H1 (cell line): Measurements from ENCODE around the gene TMEM221. TPM values are rescaled to one million over a fixed set of nuclear protein-coding genes. Genes with fewer than 3 reads are reported as not detected.

Experiments used
- ATF3 ChIP-seq: IDR thresholded peaks from 2 replicates; pipeline ENCODE4 v1.6.1; 2011; ENCODE audit warnings: low read depth, mild to moderate bottlenecking, low read length; ENCODE audit not compliant: insufficient read depth
- CHD1 ChIP-seq: IDR thresholded peaks from 2 replicates; pipeline ENCODE4 v1.6.1; 2012; ENCODE audit warnings: low read depth, low read length, improper control_type of control experiment
- CHD7 ChIP-seq: fragments of 300-600 bp; sonication (generic); IDR thresholded peaks from 2 replicates; pipeline ENCODE4 v1.7.1; 2012; ENCODE audit warnings: low read length, moderate library complexity, mild to moderate bottlenecking, inconsistent platforms; ENCODE audit not compliant: insufficient replicate concordance
- CREB1 ChIP-seq: IDR thresholded peaks from 2 replicates; pipeline ENCODE4 v1.6.1; 2012; ENCODE audit warnings: inconsistent platforms
- CTCF ChIP-seq, 3 experiments: IDR thresholded peaks; 1 replicate in 2 of 3; 2 replicates in 1 of 3; pipeline versions ENCODE4 v1.5.1 to v1.6.1; 2011; ENCODE audit warnings: low read length in 3 of 3, mild to moderate bottlenecking in 3 of 3, inconsistent platforms in 2 of 3, low read depth in 1 of 3, moderate library complexity in 1 of 3; ENCODE audit not compliant: insufficient read depth in 1 of 3; ENCODE audit errors: control extremely low read depth in 1 of 3
- POLR2A ChIP-seq, 2 experiments: IDR thresholded peaks; 1 replicate in 1 of 2; 2 replicates in 1 of 2; pipeline ENCODE4 v1.6.1; 2011; ENCODE audit warnings: low read depth in 2 of 2, low read length in 2 of 2, mild to moderate bottlenecking in 2 of 2; ENCODE audit errors: control extremely low read depth in 1 of 2
- POU5F1 ChIP-seq: IDR thresholded peaks from 2 replicates; pipeline ENCODE4 v1.6.1; 2011; ENCODE audit warnings: low read depth, mild to moderate bottlenecking, low read length, moderate library complexity
- SIRT6 ChIP-seq: IDR thresholded peaks from one replicate; pipeline ENCODE4 v1.7.1; 2012; ENCODE audit warnings: low read length, inconsistent platforms
- YY1 ChIP-seq: IDR thresholded peaks from 2 replicates; pipeline ENCODE4 v1.6.1; 2011; ENCODE audit warnings: low read depth, mild to moderate bottlenecking, low read length
- polyA plus RNA-seq, 7 experiments: library from polyadenylated mRNA; depleted of rRNA in 3 of 7; stranded (reverse) in 5 of 7; unstranded in 2 of 7; fragments of >200 nt in 5 of 7; fragments of 200-250 nt in 2 of 7; gene quantifications; 1 replicate in 5 of 7; 2 replicates in 1 of 7; 4 replicates in 1 of 7; pipeline versions ENCODE4 v1.2.1 to v1.2.3, GENCODE V29; 2011 to 2013; ENCODE audit warnings: missing spikeins in 2 of 7, mixed read lengths in 2 of 7
- total RNA-seq: library from RNA; stranded (reverse); fragmentation: NEBNext Ultra II Directional; extraction: Animal tissue kit (Norgen Biotek cat#: 25700); gene quantifications from 2 replicates; pipeline ENCODE4 v1.2.1, GENCODE V29; 2021

TMEM221 gene
- total and polyA plus RNA-seq, 2 of the 8 experiments (the other 6 are each of a cell fraction or from before 2014, with no cell fraction given), result 1.4 to 2.0 TPM

GRCh38 chr19:17394891-17395415 is 53.5 kb downstream of the TMEM221 start (continued):
- no peak for TF ChIP-seq CHD7
- TF ChIP-seq POLR2A (IDR thresholded peaks at IDR 0.05; ENCODE audit: control extremely low read depth in 1 of 2, low read depth in 2 of 2, low read length in 2 of 2), result no peak
- TF ChIP-seq SIRT6, result no peak
- no peak for TF ChIP-seq CHD1
- TF ChIP-seq CREB1, result peak; percentile 58; the same call in 1 of the 2 replicates
- TF ChIP-seq YY1, result no peak
- TF ChIP-seq POU5F1, result no peak
- TF ChIP-seq ATF3, result no peak
- TF ChIP-seq CTCF (IDR thresholded peaks at IDR 0.05; ENCODE audit: control extremely low read depth in 1 of 3, insufficient read depth in 1 of 3, low read depth in 1 of 3, low read length in 3 of 3), result peak; percentile 81 to 95 (median 90)
